Gastrocnemius medialis (tissue), 4 donors: ENCODE results near the gene NTM.

Source experiments
- POLR2A ChIP-seq, 2 donors: fragments of 450-650 bp; IDR thresholded peaks; one replicate each; pipeline ENCODE4 v1.6.1; 2017; ENCODE audit warnings: antibody characterized with exemption in 2 of 2, mild to moderate bottlenecking in 2 of 2, moderate library complexity in 2 of 2
- TF ChIP-seq, protein P1 (sequence below), 5 experiments: fragments of 450-650 bp in 3 of 5; fragments of 200-600 bp in 2 of 5; sonication (generic) in 2 of 5; IDR thresholded peaks in 4 of 5; conservative IDR thresholded peaks in 1 of 5; 1 replicate in 4 of 5; 2 replicates in 1 of 5; pipeline ENCODE4 v1.5.1; 2016 to 2019; ENCODE audit warnings: antibody characterized with exemption in 5 of 5, mild to moderate bottlenecking in 3 of 5, moderate library complexity in 3 of 5

DNA sequence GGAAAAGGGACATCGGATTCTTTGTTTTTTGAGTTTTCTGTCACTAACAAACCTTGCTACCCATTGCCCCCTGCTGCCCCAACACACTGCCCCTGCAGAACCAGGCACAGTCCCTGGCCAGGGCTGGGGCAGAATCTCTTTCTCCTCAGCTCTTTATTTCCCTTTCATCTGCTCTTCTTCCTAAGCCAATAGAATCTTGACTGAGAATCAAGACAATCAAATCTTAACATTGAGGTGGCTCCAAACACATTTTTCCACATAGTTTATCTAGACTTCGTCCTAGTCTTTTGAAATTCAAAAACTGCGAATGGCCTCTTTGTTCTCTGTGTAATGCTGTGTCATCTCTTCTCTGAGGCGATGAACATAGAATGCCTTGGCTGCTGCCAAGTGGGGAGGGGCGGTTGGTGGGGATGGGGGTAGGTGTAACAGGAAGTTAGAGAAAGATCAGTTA, 16.1 kb upstream of the NTM start:
- TF ChIP-seq, protein P1, sequence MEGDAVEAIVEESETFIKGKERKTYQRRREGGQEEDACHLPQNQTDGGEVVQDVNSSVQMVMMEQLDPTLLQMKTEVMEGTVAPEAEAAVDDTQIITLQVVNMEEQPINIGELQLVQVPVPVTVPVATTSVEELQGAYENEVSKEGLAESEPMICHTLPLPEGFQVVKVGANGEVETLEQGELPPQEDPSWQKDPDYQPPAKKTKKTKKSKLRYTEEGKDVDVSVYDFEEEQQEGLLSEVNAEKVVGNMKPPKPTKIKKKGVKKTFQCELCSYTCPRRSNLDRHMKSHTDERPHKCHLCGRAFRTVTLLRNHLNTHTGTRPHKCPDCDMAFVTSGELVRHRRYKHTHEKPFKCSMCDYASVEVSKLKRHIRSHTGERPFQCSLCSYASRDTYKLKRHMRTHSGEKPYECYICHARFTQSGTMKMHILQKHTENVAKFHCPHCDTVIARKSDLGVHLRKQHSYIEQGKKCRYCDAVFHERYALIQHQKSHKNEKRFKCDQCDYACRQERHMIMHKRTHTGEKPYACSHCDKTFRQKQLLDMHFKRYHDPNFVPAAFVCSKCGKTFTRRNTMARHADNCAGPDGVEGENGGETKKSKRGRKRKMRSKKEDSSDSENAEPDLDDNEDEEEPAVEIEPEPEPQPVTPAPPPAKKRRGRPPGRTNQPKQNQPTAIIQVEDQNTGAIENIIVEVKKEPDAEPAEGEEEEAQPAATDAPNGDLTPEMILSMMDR (IDR thresholded peaks at IDR 0.05 in 4 of 5, conservative IDR thresholded peaks at IDR 0.05 in 1 of 5) = no peak
- TF ChIP-seq POLR2A (IDR thresholded peaks at IDR 0.05) = no peak
